ENCODE measurements around the gene HLA-DRA.

The HLA-DRA gene

DNA sequence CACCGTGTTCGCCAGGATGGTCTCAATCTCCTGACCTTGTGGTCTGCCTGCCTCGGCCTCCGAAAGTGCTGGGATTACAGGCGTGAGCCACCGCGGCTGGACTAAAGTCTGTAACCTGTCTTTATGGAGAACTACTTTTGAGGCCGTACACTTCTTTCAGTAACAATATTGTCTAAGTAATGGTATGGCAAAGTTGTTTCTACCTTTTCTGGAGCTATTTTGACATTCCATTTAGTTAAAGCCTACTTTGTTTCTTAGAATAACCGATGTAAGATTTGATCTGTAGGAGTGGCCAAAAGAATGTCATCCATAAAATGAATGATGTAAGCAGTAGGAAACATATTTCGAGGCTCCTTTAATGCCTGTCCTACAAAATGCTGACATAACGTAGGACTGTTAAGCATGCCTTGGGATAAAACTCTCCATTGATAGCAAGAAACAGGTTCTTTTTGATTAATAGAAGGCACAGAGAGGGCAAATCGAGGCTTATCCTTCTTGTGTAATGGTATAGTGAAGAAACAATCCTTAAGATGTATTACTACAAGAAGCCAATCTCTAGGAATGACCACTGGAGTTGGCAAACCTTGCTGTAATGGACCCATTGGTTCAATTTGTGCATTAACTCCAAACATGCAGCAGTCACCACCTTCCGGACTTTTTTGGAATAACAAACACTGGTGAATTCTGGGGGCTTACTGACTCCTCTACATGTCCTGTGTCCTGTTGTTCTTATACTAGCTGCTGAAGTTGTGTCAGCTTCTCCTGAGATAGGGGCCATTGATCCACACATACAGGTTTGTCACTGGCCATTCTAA is 35.9 kb downstream of the HLA-DRA start:
- no peak for DNase-seq (ENCODE audit: low spot score)

DNA sequence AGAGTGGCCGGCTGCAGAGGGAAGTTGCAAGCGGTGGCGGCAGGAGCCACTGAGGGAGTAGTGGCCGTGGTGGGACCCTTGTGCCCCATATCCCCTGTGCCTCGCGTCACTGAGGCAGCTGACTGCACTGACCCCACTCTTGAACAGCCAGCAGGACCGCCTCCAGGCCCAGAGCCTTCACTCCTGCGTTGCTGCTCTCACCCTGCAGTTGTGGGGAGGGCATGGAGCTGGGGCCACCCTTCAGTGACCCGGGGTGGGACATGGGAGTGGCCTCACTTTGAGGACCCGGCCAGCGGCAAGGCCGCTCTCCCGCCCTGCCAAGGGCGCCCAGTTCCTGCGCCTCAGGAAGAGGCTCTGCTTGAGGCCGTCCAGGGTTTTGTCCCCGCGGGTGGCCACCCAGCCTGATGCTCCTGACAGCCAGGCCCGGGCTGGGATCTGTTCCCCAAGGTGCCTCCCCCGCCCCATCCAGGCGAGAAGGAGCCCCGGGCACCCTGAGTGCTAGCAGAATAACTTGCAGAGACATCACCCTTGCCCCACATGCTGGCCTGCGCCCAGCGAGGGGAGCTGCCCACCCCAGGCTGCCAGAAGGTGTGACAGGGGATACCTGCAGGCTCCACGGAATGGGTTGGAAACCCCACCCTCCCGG is 44.4 kb downstream of the HLA-DRA start:
- DNase-seq (ENCODE audit: low spot score), result no peak

- DNase-seq (ENCODE audit: low spot score), result no peak
Observed at GRCh38 chr6:32484614-32484998, 44.9 kb downstream of the HLA-DRA start.

GRCh38 chr6:32488083-32488482 is 48.4 kb downstream of the HLA-DRA start:
- DNase-seq (ENCODE audit: low spot score), result no peak

GRCh38 chr6:32491700-32492099 is 52.0 kb downstream of the HLA-DRA start:
- no peak for DNase-seq (ENCODE audit: low spot score)

DNA sequence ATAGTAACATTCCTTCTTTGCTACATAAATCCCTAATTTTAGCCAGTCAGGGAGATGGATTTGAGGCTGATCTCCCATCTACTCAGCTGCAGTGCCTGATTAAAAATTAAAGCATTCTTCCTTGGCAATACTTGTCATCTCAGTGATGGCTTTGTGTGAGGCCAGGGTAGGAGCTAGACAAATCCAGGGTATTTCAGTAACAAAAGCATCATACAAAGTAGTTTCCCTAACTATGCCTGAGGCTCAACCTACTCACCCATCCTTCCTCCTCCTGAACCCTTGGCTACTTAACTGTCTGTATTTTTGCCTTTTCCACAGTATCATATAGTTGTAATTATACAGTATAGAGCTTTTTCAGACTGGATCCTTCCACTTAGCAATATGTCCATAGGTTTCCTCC is 52.7 kb downstream of the HLA-DRA start:
- no peak for DNase-seq (ENCODE audit: low spot score)

Measured in SW480 (cell line).